ENCODE results near the gene LARP1. TPM values are rescaled to one million over a fixed set of nuclear protein-coding genes. Genes with fewer than 3 reads are reported as not detected.

Gene LARP1
- total and polyA plus RNA-seq, 9 of the 15 experiments (the other 6 are each of a cell fraction or from before 2014, with no cell fraction given): 22.6 to 300 (median 92.0) TPM

- no peaks in the 10 kb centered on the region for H3K4me1 ChIP-seq (replicated peaks in 1 of 2; ENCODE audit: control insufficient read depth in 2 of 2, insufficient read depth in 2 of 2, low read length in 2 of 2)
- H4K20me1 ChIP-seq (replicated peaks; ENCODE audit: control insufficient read depth, insufficient read depth, low read length): no peaks in the 10 kb centered on the region
- peaks cover 34% of the 10 kb centered on the region; the same call in 2 of the 3 replicates for H3K79me2 ChIP-seq (ENCODE audit: control insufficient read depth, insufficient read depth, low read length)
- 94% methylated on average over 3 of the region's 3 CpGs for WGBS (ENCODE audit: insufficient coverage, low coverage, missing lambda C conversion rate)
- peaks cover 2% of the 10 kb centered on the region for H3K9me1 ChIP-seq (ENCODE audit: control insufficient read depth, insufficient read depth, low read length)
- no peak overlapping the region for H2AFZ ChIP-seq (ENCODE audit: low read depth, low read length)
- CTCF ChIA-PET (ENCODE audit: low intra/inter-chr PET ratio): no interaction called here
- H3K9me3 ChIP-seq (replicated peaks; ENCODE audit: control insufficient read depth, insufficient read depth, low read depth, low read length): no peaks in the 10 kb centered on the region
- no peak overlapping the region for H3K4me2 ChIP-seq (ENCODE audit: insufficient read depth, low read length)
- H3K27me3 ChIP-seq (ENCODE audit: control insufficient read depth in 2 of 2, insufficient read depth in 2 of 2, low read length in 2 of 2): no peaks in the 10 kb centered on the region
- H3K4me3 ChIP-seq: no peak overlapping the region
- peaks cover 98% of the 10 kb centered on the region for H3K36me3 ChIP-seq (ENCODE audit: control insufficient read depth, insufficient read depth, low read length)
- POLR2A ChIA-PET: interaction anchor here (0.9 to 1.4 kb wide), 3 partner anchors 17 to 34 kb away, joined by 3 to 5 read pairs (median 3); no protein-coding TSS in a partner anchor
- no TSS peak for BruUV-seq (replicated peaks)
- in situ Hi-C loops (cut with MboI) (loop anchor here (10.0 kb wide), 1 partner anchor 156 kb away; no protein-coding TSS in a partner anchor), intact Hi-C loops (cut with micrococcal nuclease) (no loop called here)
- H3K9ac ChIP-seq (ENCODE audit: insufficient read depth in 1 of 2, low read depth in 2 of 2, low read length in 2 of 2): no peak overlapping the region
- TF ChIP-seq ETV1 (tag; conservative IDR thresholded peaks at IDR 0.05; ENCODE audit: low read depth) (no peak), KDM2B (CRISPR knock-in tag; IDR thresholded peaks at IDR 0.05) (no peak), YY1 (IDR thresholded peaks at IDR 0.05; ENCODE audit: borderline replicate concordance in 1 of 3, control insufficient read depth in 1 of 3, extremely low read depth in 1 of 3, insufficient read depth in 3 of 3, insufficient read length in 1 of 3, insufficient replicate concordance in 2 of 3, low read depth in 1 of 3, low read length in 2 of 3) (no peak), ZNF133 (CRISPR knock-in tag; IDR thresholded peaks at IDR 0.05) (no peak), CBX5 (IDR thresholded peaks at IDR 0.05; ENCODE audit: borderline replicate concordance, low read depth) (no peak), ZNF224 (CRISPR knock-in tag; IDR thresholded peaks at IDR 0.05) (no peak)
- ATAC-seq (no peak), FAIRE-seq (no peak), DNase-seq (ENCODE audit: extremely low read depth in 1 of 4, low spot score in 3 of 4) (no peak)
- no peak overlapping the region for H3K27ac ChIP-seq (ENCODE audit: extremely low read depth, low read depth, low read length)
Measured at GRCh38 chr5:154801083-154801482, 45.9 kb downstream of the LARP1 start.
